Loucy (cell line): ENCODE measurements around the gene MACROD2.

ENCODE experiments used
- H2AFZ ChIP-seq: fragments of 200-600 bp; sonication (generic); 2 replicates; pipeline ENCODE4 v1.6.0; 2016; ENCODE audit warnings: antibody characterized with exemption, mild to moderate bottlenecking, low read length, moderate library complexity
- H3F3A ChIP-seq: fragments of 200-600 bp; 2 replicates; pipeline ENCODE4 v1.6.0; 2016; ENCODE audit warnings: antibody characterized with exemption, low read depth, mild to moderate bottlenecking
- H3K27me3 ChIP-seq: fragments of 200-600 bp; sonication (generic); 2 replicates; pipeline ENCODE4 v1.6.1; 2014; ENCODE audit warnings: low read length, mild to moderate bottlenecking; ENCODE audit not compliant: insufficient read depth, poor library complexity, severe bottlenecking
- H3K36me3 ChIP-seq: fragments of 200-600 bp; sonication (generic); 2 replicates; pipeline ENCODE4 v1.6.1; 2016; ENCODE audit warnings: low read length; ENCODE audit not compliant: insufficient read depth
- H3K4me1 ChIP-seq: fragments of 200-600 bp; sonication (generic); 2 replicates; pipeline ENCODE4 v1.5.1; 2014; ENCODE audit warnings: low read length, mild to moderate bottlenecking; ENCODE audit not compliant: insufficient read depth, poor library complexity, severe bottlenecking
- H3K4me2 ChIP-seq: fragments of 200-600 bp; sonication (generic); 2 replicates; pipeline ENCODE4 v1.6.0; 2014; ENCODE audit warnings: antibody characterized with exemption, low read length, low read depth, mild to moderate bottlenecking; ENCODE audit not compliant: poor library complexity, severe bottlenecking
- H3K4me3 ChIP-seq: fragments of 200-600 bp; sonication (generic); 2 replicates; pipeline ENCODE4 v1.5.1; 2014; ENCODE audit warnings: low read length, mild to moderate bottlenecking, mixed read lengths; ENCODE audit not compliant: poor library complexity, severe bottlenecking
- H3K79me2 ChIP-seq: fragments of 200-600 bp; sonication (generic); 2 replicates; pipeline ENCODE4 v1.6.1; 2014; ENCODE audit warnings: low read length; ENCODE audit not compliant: insufficient read depth
- H3K9ac ChIP-seq: fragments of 200-600 bp; sonication (generic); 2 replicates; pipeline ENCODE4 v1.6.0; 2014; ENCODE audit warnings: mild to moderate bottlenecking, low read depth, low read length, moderate library complexity; ENCODE audit not compliant: poor library complexity, severe bottlenecking
- H3K9me2 ChIP-seq: fragments of 200-600 bp; sonication (generic); replicated peaks from 2 replicates; pipeline ENCODE4 v1.6.1; 2016; ENCODE audit warnings: low read depth, low read length, mixed read lengths
- H3K9me3 ChIP-seq: fragments of 200-600 bp; sonication (generic); 2 replicates; pipeline ENCODE4 v1.6.1; 2014; ENCODE audit warnings: mild to moderate bottlenecking, antibody characterized with exemption, low read length, low read depth; ENCODE audit not compliant: insufficient read depth
- H4K20me1 ChIP-seq: fragments of 200-600 bp; sonication (generic); 2 replicates; pipeline ENCODE4 v1.6.0; 2014; ENCODE audit warnings: antibody characterized with exemption, low read length, mild to moderate bottlenecking; ENCODE audit not compliant: insufficient read depth, poor library complexity, severe bottlenecking
- EZH2phosphoT487 ChIP-seq: fragments of 200-600 bp; IDR thresholded peaks from 2 replicates; pipeline ENCODE4 v1.6.1; 2018; ENCODE audit warnings: antibody characterized with exemption, mild to moderate bottlenecking, moderate library complexity, borderline replicate concordance
- TF ChIP-seq, protein P1 (sequence below): fragments of 200-600 bp; sonication (generic); conservative IDR thresholded peaks from 2 replicates; pipeline ENCODE4 v1.5.1; 2014; ENCODE audit warnings: mild to moderate bottlenecking, antibody characterized with exemption, low read length

The MACROD2 gene

DNA sequence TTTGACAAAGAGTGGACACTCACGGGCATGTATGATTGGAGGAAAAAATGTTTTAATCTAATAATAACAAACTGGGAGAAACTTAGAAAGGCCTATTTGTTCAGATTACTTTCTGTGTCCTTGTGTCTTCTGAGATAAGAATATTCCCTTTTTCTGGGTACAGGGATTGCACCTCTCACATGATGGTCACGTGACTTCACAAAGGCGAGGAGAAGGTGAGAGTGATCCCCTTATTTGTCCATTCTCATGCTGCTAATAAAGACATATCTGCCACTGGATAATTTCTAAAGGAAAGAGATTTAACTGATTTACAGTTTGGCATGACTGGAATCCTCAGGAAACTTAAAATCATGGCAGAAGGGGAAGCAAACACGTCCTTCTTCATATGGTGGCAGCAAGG, 1331.8 kb downstream of the MACROD2 start:
- no peaks in the 10 kb centered on the region for H3K36me3 ChIP-seq
- no peak overlapping the region for H3K9ac ChIP-seq
- no peaks in the 10 kb centered on the region for H3F3A ChIP-seq
- no peaks in the 10 kb centered on the region for H3K79me2 ChIP-seq
- H4K20me1 ChIP-seq, result no peaks in the 10 kb centered on the region
- no peaks in the 10 kb centered on the region for H3K27me3 ChIP-seq
- no peak overlapping the region for H3K4me3 ChIP-seq
- H3K9me3 ChIP-seq, result no peaks in the 10 kb centered on the region
- no peak overlapping the region for H3K4me2 ChIP-seq
- no peaks in the 10 kb centered on the region for H3K4me1 ChIP-seq
- no peak overlapping the region for H2AFZ ChIP-seq
- H3K9me2 ChIP-seq, result no peaks in the 10 kb centered on the region
- TF ChIP-seq, protein P1, sequence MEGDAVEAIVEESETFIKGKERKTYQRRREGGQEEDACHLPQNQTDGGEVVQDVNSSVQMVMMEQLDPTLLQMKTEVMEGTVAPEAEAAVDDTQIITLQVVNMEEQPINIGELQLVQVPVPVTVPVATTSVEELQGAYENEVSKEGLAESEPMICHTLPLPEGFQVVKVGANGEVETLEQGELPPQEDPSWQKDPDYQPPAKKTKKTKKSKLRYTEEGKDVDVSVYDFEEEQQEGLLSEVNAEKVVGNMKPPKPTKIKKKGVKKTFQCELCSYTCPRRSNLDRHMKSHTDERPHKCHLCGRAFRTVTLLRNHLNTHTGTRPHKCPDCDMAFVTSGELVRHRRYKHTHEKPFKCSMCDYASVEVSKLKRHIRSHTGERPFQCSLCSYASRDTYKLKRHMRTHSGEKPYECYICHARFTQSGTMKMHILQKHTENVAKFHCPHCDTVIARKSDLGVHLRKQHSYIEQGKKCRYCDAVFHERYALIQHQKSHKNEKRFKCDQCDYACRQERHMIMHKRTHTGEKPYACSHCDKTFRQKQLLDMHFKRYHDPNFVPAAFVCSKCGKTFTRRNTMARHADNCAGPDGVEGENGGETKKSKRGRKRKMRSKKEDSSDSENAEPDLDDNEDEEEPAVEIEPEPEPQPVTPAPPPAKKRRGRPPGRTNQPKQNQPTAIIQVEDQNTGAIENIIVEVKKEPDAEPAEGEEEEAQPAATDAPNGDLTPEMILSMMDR, result no peak
- TF ChIP-seq EZH2phosphoT487, result no peak

DNA sequence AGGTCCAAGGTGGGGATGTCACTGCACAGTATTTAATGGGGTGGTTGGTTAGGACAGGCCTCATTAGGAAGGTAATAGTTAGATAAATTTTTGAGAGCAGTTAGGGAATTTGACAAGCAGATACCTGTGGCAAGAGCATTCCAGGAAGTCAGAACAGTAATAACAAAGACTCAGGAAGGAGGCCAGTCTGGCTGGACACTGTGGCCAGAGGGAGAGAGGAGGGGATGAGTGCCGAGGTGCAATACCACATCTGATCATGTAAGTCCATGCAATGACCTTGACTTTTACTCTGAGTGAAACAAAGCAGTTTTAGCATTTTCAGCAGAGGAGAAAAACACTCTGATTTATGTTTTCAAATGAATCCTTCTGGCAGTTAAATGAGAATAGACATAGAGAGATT, 1332.8 kb downstream of the MACROD2 start:
- H2AFZ ChIP-seq, result no peak overlapping the region
- TF ChIP-seq EZH2phosphoT487, result no peak
- TF ChIP-seq, protein P1, result no peak
- H3K9me2 ChIP-seq, result no peaks in the 10 kb centered on the region
- no peaks in the 10 kb centered on the region for H3K9me3 ChIP-seq
- no peaks in the 10 kb centered on the region for H3K27me3 ChIP-seq
- no peaks in the 10 kb centered on the region for H3K36me3 ChIP-seq
- H3K9ac ChIP-seq, result no peak overlapping the region
- H3K79me2 ChIP-seq, result no peaks in the 10 kb centered on the region
- H3K4me3 ChIP-seq, result no peak overlapping the region
- H4K20me1 ChIP-seq, result no peaks in the 10 kb centered on the region
- H3K4me2 ChIP-seq, result no peak overlapping the region
- H3F3A ChIP-seq, result no peaks in the 10 kb centered on the region
- no peaks in the 10 kb centered on the region for H3K4me1 ChIP-seq

DNA sequence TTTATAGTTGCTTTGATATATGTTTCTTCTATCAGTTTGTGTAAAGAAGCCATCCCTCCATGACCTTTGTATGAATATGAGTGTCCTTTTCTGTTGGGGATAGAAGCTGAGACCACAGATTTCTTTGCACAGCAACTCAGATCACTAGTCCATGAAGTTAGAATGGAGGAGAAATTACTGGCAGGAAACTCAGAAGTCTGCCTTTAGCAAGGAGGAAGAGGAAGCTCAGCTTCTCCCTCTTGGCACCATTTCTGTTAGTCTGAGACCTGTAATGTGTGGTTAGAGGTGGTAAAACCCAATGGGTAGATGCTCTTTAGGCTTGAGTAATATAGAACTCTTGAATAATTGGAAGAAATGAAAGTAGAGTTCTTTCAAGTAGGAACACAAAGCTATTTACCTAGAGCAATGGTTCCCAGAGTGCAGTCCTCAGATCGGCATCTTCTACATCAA, 1337.4 kb downstream of the MACROD2 start:
- no peaks in the 10 kb centered on the region for H4K20me1 ChIP-seq
- H3K36me3 ChIP-seq, result no peaks in the 10 kb centered on the region
- no peaks in the 10 kb centered on the region for H3K27me3 ChIP-seq
- H3K9me2 ChIP-seq, result no peaks in the 10 kb centered on the region
- H3K79me2 ChIP-seq, result no peaks in the 10 kb centered on the region
- no peak overlapping the region for H2AFZ ChIP-seq
- no peaks in the 10 kb centered on the region for H3K9me3 ChIP-seq
- no peak overlapping the region for H3K9ac ChIP-seq
- TF ChIP-seq, protein P1, result no peak
- H3F3A ChIP-seq, result no peaks in the 10 kb centered on the region
- no peak overlapping the region for H3K4me2 ChIP-seq
- no peak overlapping the region for H3K4me3 ChIP-seq
- no peaks in the 10 kb centered on the region for H3K4me1 ChIP-seq
